NCI-H128 (cell line): ENCODE data around the gene ITSN2.

Source experiments
- DNase-seq: peaks from one replicate; lab custom pipeline; 2025; ENCODE audit not compliant: unreplicated experiment; lab: John Stamatoyannopoulos, UW

The ITSN2 gene

GRCh38 chr2:24336811-24337210, 23.5 kb downstream of the ITSN2 start:
- DNase-seq, result no peak

- no peak for DNase-seq
These were observed 26.1 kb downstream of the ITSN2 start for GRCh38 chr2:24334245-24334633.

DNA sequence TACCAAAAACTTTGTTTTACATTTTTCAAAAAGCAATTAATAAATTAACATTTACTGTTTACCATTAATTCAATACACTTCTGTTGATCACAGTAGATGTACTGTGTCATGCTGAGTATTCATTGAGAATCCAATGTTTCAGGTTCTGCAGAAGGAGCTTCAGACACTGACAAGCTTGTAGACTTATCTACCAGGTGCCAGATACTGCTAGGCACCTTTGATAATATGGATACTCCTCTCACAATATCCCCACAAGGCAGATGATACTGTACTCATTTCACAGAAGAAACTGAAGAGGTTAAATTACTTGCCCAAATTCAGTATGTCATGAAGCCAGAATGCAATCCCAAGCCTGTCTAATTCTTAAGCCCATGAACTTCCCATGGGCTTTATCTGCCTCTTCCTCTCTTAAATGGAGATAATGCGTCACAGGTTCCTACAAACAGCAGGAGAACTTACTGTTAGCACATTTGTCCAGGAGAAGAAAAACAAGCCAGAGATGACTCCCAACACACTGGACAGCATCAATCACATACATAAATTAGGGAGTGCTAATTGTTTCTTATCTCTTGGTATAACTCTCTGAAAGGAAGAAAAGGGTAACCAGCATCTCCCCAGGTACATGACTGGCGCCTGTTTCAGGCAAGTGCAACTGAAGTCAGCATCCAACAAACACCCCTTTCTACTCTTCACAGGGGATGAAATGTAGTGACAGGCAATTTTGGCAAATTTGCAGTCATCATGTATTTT, 27.4 kb downstream of the ITSN2 start:
- no peak for DNase-seq

DNA sequence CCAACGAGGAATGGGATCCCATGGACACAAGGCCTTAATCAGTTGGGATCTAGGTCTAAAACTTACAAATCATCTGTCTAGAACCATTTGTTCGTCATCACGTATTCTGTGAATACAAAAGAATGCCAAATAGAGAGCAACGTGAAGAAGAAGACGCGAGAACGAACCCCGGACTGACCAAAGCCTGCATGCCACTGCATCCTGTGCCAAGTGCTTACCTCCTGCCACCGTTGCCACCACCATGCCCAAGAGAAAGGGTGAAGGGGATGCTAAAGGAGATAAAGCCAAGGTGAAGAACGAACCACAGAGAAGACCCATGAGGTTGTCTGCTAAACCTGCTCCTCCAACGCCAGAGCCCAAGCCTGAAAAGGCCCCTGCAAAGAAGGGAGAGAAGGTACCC, 30.2 kb downstream of the ITSN2 start:
- DNase-seq, result no peak

GRCh38 chr2:24329700-24330099, 30.6 kb downstream of the ITSN2 start:
- DNase-seq, result no peak

- DNase-seq, result no peak
These were observed 32.3 kb downstream of the ITSN2 start for GRCh38 chr2:24328010-24328409.

GRCh38 chr2:24317491-24317920, 42.8 kb downstream of the ITSN2 start:
- no peak for DNase-seq

GRCh38 chr2:24315669-24316068, 44.7 kb downstream of the ITSN2 start:
- no peak for DNase-seq

DNA sequence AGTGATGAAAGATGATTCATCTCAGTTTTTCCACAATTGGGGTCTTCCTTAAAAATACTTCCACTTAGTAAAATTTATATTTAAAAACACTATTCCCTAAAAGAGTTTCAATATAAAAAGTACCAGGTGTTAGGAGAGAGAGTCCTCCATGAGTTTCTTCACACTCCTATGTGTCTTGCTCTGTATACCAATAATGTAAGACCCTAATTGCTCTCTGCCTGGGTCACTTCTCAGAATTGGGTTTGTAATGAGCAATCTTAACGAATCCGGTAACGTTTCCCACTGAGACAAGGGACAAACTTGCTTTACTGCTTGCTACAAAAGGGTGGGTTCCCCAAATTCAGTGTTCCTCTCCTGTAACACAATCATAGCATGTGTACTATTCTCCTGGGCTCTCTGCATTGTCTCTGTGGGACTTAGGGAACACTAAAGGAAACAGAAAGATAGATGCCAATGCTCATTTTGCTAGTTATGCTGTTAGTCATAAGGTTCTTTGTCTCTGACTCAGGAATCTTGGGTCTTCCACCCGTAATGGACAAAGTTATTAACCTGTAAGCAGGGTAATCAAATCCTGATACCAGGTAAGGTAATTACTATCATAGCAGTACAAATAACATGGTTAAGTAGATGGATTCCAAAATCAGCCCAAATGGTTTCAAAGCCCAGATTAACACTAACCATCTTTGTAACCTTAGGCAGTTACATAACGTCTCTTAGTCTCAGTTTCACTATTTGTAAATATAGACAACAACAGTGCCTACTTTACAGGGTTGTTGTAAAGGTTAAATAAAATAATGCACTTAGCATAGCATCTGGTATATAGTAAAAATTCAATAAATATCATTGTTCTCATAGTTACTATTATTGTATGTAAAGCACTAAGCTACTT, 46.3 kb downstream of the ITSN2 start:
- DNase-seq, result no peak

- DNase-seq, result no peak
These were observed 52.4 kb downstream of the ITSN2 start for GRCh38 chr2:24307961-24308360.

DNA sequence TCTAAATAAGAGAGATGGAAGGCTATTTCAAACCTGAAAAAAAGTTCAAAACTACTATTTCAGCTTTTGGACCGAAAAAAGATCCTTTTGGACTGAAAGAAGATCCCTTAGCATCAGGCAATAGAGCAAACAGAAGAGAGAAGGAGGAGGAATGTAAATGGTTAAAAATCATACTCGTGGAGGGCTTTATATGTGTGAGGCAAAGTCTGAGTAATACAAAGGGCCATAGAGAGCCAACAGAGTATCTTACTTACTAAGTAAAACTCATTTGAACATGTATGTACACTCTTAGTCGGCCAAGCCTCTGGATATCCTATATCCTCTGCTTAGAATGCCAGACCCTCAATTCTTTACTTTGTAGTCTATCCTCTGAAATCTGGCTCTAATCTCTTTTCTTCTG, 55.7 kb downstream of the ITSN2 start:
- no peak for DNase-seq

GRCh38 chr2:24304098-24304497, 56.2 kb downstream of the ITSN2 start:
- DNase-seq, result peak; percentile 34

GRCh38 chr2:24301599-24301998, 58.7 kb downstream of the ITSN2 start:
- DNase-seq, result no peak

DNA sequence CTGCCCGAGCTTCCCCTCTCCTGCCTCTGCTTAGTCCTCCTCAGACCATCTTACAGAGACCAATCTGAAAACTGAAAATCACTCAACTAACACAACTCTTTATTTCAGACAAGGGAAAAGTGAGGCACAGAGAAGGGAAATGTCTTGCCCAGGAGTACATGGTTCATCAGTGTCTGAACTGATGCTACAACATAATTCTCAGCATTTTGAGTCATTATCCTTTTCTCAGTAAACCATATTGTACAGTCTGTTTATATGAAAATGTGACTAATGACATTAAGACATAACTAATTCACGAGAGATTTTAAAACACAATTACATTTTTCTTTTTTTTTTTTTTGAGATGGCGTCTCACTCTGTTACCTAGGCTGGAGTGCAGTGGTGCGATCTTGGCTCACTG, 62.7 kb downstream of the ITSN2 start:
- no peak for DNase-seq

GRCh38 chr2:24287171-24287570, 73.2 kb downstream of the ITSN2 start:
- no peak for DNase-seq

DNA sequence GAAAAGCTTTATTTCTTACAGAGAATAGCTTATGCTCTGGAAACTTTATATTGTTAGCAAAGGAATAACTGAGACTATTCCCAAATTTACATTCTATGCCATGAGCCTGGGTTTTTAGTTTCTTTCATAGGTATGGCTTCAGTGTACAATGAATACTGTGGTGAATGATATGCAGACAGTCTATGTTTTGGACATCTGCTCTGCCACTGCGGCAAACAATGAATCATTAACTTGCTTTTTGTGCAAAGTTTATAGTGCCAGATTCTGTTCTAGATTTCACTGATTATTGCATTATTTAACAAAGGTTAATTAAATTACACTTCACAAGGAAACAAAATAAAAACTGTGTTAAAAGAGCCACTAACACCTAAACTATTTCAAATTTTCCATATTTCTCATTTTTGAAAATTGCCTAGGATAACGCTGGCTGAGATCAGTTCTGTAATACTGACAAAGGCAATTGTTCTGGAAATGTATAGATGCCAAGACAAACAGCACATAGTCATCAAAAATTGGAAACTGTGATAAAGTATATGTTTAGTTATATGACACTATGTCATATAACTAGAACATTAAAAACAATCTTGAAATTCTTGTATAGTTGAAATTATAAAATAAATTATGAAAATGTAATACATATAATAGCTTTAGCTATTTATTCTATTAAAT, 74.7 kb downstream of the ITSN2 start:
- no peak for DNase-seq

DNA sequence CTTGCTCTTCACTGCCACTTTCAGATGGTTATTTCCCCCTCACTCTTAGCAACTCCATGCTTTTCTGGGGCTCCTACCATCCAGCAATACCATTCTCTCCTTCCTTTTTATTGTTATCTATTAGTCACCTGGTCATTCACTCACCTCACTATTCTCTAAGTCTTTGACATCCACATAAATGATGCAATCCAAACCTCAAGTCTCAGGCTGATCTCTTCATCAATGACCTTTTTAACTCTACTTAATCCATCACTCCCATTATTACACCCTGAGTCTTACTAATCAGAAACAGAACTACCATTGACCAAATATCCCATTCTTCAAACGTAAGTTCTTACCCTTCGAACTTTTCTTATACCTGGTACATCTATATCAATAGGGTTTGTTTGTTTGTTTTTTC, 79.7 kb downstream of the ITSN2 start:
- DNase-seq, result no peak

DNA sequence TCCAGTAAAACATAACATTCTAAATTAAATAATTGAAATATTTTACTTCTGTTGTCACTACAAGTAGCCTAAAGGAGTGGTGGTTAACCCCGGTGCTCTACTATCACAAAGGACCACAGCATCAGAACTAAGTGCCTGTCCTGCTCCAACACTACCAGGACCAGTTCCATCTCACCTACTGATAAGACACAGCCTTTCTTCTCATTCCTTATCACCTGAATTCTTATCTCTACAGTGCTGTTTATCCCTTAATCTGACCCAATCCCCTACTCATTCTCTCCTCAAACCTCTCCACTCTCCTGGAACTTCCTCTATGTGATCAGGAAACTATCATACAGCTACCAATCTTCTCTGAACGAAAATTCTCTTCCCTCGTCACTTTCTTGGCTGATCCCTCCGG, 80.2 kb downstream of the ITSN2 start:
- DNase-seq, result no peak

DNA sequence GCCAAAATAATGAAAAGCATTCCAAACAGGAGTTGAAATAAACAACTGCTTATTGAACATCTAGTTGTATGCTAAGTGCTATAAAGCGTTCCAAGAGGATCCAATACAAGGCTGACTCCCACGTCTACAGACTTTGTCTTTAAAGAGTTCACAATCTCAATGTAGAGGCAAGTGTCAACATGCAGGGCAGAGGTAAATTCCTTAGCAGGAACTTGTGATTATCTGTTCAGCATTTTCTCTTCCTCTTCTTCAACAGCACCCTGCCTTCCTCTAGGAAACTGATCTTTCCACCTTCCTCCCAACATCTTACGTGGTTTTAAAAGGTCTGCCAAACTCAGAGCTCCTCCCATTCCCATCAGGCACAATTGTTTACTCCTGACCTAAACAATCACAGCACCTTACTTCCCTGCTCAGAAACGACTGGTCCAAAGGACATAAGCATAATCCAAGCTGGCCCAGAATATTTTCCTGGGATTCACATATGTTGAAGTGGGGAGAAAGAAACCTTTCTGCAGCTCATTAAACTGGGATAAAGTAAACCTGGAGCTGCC, 83.9 kb downstream of the ITSN2 start:
- no peak for DNase-seq

DNA sequence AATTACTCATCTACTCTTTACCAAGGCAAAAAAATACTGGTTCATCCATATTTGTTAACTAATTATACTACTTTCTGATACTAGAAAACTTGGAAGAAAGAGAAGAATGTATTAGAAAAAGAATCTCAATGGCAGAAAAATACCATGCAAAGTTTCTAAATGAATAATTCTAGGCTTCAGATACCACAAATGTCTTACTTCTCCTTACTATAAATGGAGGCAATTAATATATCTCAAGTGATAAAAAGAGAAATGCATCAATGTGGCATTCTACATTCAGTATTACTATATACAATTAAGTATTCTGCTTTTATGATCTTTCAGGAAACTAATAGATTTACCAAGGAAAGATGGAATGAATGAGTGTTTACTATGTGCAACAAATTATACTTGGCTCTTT, 85.5 kb downstream of the ITSN2 start:
- DNase-seq, result no peak

DNA sequence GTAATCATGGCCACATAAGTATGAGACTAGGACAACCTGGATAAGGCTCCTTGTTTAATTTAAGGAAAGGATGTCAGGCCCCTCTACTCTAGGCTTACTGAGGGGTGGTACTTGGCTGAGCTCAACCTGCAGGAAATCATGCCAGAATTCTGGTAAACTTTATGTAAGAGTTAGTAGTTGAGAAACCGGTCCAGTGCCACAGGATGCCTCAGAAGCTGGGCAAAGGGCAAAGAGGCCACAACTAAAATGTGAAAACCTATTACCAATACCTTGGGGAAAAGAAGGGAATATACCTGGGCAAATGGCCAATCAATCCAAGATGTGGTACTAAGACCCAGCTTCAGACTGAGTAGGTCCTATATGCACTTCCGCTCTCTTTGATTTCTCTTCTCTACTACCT, 86.7 kb downstream of the ITSN2 start:
- no peak for DNase-seq

DNA sequence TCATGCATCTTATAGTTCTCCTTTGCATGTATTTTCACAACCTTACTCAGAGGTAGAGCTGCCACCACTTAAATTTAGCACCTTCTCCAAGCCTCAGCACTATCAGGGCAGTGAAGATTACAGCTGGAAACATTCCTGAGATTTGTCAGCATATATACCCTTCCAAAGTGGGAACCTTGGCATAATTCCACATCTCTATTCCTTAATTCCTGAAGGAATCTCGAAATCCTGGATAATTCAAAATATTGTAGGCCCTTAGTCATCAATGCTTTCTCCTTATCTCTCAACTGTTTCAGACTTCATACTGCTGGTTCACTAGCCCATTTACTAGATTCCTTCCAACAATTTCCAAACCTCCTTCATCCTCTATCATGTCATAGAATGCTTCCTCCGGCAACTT, 87.4 kb downstream of the ITSN2 start:
- no peak for DNase-seq
